COLO668 (cell line): ENCODE measurements around the gene RIPOR3.
"Not testable (repeated sequence)": the region's sequence is repeated elsewhere in the genome, so short reads cannot be mapped to it uniquely, and the experiment has no call there.

Experiments
- DNase-seq: peaks from one replicate; lab custom pipeline; 2025; ENCODE audit not compliant: unreplicated experiment; lab: John Stamatoyannopoulos, UW

The RIPOR3 gene

GRCh38 chr20:50560867-50561266 is 130.5 kb downstream of the RIPOR3 start:
- no peak for DNase-seq

GRCh38 chr20:50559856-50560638 is 131.3 kb downstream of the RIPOR3 start:
- DNase-seq: no peak

GRCh38 chr20:50559149-50559548 is 132.2 kb downstream of the RIPOR3 start:
- DNase-seq: no peak

DNA sequence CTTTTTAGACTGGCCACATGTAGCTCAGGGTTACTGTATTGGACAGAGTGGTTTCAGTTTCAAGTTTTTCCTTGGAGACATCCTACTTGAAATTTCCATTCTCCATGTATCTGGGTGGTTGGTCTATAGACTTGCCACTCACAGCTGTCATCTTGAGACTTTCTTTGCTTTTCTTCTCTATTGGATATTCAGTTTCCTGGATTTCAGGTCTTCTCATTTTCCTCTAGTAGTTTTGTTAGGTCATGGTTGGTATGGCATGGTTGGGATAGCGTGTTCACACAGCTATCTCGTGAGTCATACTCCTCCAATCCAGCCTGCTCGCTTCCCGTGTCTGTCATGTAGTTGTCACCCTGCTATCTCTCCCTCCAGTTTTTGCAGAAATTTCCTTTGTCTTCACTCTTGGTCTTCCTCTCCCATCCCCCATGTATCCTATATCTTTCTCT is 132.8 kb downstream of the RIPOR3 start:
- DNase-seq: no peak

- no peak for DNase-seq
These were observed 133.7 kb downstream of the RIPOR3 start for GRCh38 chr20:50557549-50558134.

- DNase-seq: no peak
These were observed 135.7 kb downstream of the RIPOR3 start for GRCh38 chr20:50555662-50556061.

GRCh38 chr20:50554694-50555579 is 136.4 kb downstream of the RIPOR3 start:
- no peak for DNase-seq

GRCh38 chr20:50552979-50553378 is 138.4 kb downstream of the RIPOR3 start:
- no peak for DNase-seq

DNA sequence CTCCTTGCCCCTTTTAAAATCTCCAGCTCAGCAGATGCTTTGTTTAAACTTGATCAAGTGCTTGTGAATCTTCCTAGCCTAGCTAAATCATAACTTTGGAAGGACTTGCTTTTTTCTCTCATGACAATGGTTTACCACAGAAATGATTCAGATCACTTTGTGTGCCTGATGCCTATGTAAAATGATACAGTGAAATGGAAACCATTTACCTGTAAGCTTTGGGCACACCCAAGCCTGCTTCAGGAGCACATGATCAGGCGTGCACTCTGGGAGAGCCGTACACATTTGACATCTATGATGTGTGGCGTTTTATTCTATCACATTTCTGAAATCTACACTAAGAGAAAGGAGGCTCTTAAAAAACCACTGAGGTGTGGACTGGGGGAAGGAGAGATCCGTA is 140.1 kb downstream of the RIPOR3 start:
- DNase-seq: peak; percentile 56

DNA sequence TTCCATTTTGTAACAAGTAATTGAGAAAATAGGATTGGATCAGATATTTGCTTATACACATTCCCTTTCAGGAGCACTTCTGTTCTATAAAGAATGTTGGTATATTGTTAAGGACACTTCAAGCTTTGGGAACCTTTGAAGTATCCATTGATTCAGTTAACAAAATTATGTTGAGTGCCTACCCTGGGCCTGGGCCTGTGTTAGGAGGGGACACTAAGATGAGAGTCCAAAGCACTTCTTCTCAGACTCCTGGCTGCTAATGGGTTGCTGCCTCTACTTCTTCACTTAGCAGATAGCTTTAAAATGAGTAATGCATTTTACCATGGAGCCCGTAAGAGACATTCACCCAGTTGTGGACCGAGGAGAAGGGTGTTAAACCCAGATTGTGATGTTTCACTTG is 140.8 kb downstream of the RIPOR3 start:
- DNase-seq: no peak

DNA sequence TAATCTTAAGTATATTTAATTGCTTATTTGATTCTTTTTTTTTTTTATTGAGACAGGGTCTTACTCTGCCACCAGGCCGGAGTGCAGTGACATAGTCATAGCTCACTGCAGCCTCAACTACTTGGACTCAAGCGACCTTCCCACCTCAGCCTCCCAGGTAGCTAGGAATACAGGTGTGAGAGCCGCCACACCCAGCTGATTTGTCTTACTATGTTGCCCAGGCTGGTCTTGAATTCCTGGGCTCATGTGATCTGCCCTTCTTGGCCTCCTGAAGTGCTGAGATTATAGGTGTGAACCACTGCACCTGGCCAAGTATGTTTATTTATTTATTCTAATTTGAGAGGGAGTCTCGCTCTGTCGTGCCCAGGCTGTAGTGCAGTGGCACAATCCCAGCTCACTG is 142.9 kb downstream of the RIPOR3 start:
- DNase-seq: no peak

- no peak for DNase-seq
These were observed 143.4 kb downstream of the RIPOR3 start for GRCh38 chr20:50547964-50548363.

DNA sequence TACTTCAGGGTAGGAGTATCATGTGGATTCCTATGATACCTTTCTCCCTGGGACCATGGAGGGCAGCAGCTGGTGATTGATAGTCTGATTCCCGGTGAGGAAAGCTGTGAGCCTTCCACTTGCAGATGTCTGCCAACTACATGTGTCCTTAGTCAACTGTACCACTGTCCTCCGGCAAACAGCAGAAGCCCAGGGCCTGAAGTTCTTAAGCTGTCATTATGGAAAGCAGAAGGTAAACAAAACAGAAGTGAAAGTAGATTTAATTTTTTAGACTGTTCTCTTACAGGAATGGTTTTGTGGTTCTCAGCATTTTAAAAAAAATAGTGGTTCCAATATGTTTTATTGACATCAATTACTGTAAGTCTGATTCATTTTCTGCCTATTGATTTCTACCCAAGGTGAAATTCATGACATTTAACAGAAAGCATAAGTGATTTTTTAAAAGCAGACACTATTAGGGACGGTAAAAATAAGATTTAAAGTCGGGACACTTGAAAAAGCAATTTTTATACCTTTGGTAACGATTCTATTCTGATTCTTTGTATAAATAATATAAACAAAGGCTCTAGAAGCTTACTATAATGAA is 144.5 kb downstream of the RIPOR3 start:
- no peak for DNase-seq

DNA sequence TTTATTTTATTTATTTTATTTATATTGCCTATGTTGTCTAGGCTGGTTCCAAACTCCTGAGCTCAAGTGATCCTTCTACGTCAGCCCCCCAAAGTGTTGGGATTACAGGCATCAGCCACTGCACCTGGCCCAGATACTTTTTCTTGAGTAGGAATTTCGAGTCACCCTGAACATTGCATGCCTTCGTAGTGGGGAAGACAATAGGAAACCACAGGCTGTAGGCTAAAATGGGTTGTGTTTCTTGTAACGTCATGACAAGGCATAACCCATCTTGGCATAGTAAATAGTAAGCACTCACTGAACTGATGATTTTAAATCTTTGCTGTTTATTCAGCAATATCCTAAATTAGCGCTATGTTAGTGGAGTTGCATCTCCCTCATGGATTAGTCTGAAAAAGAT is 146.2 kb downstream of the RIPOR3 start:
- DNase-seq: no peak

GRCh38 chr20:50543326-50543725 is 148.0 kb downstream of the RIPOR3 start:
- DNase-seq: no peak

GRCh38 chr20:50541606-50542041 is 149.7 kb downstream of the RIPOR3 start:
- no peak for DNase-seq

GRCh38 chr20:50540620-50541605 is 150.4 kb downstream of the RIPOR3 start:
- no peak for DNase-seq

GRCh38 chr20:50539798-50540197 is 151.5 kb downstream of the RIPOR3 start:
- not testable (repeated sequence) for DNase-seq

GRCh38 chr20:50538276-50538675 is 153.1 kb downstream of the RIPOR3 start:
- no peak for DNase-seq

- no peak for DNase-seq
These were observed 153.7 kb downstream of the RIPOR3 start for GRCh38 chr20:50537546-50538201.
